CMK (cell line): ENCODE results near the gene DTX4.
A peak's percentile ranks its signal among the peaks of the same experiment; 100 is the strongest.
"Not testable (repeated sequence)": the region's sequence is repeated elsewhere in the genome, so short reads cannot be mapped to it uniquely, and the experiment has no call there.

ENCODE experiments used
- DNase-seq: peaks from one replicate; pipeline ENCODE4 v3.0.0-alpha.2; 2010; ENCODE audit warnings: low read depth

The DTX4 gene

GRCh38 chr11:59171508-59172322 lies at the start of gene DTX4:
Gene DTX4 (plus strand): TSS chr11:59172132. CDS start chr11:59172596, 464 bp downstream.
- DNase-seq: peak; percentile 63

GRCh38 chr11:59135648-59136461 lies 36.1 kb upstream of the DTX4 start:
- peak; percentile 56 for DNase-seq

- not testable (repeated sequence) for DNase-seq
Observed at GRCh38 chr11:59136551-59136950, 35.4 kb upstream of the DTX4 start.

- DNase-seq: no peak
Observed at GRCh38 chr11:59137190-59137589, 34.7 kb upstream of the DTX4 start.

- DNase-seq: no peak
Observed at GRCh38 chr11:59138643-59139042, 33.3 kb upstream of the DTX4 start.

- no peak for DNase-seq
Observed at GRCh38 chr11:59141191-59141590, 30.7 kb upstream of the DTX4 start.

- DNase-seq: no peak
Observed at GRCh38 chr11:59141673-59142460, 30.1 kb upstream of the DTX4 start.

- DNase-seq: peak; percentile 58
Observed at GRCh38 chr11:59142530-59143507, 29.1 kb upstream of the DTX4 start, which contains the start of gene FAM111A. Gene FAM111A (plus strand): TSS chr11:59142856. CDS start chr11:59148873, 6,017 bp downstream.

- DNase-seq: no peak
Observed at GRCh38 chr11:59144096-59144495, 27.8 kb upstream of the DTX4 start.

GRCh38 chr11:59144579-59145345 lies 27.2 kb upstream of the DTX4 start:
- DNase-seq: peak; percentile 20

GRCh38 chr11:59145534-59145933 lies 26.4 kb upstream of the DTX4 start:
- DNase-seq: no peak

- DNase-seq: no peak
Observed at GRCh38 chr11:59151761-59152160, 20.2 kb upstream of the DTX4 start.

GRCh38 chr11:59152312-59152951 lies 19.5 kb upstream of the DTX4 start:
- DNase-seq: no peak

- DNase-seq: no peak
Observed at GRCh38 chr11:59154610-59155009, 17.3 kb upstream of the DTX4 start.

- no peak for DNase-seq
Observed at GRCh38 chr11:59157433-59157832, 14.5 kb upstream of the DTX4 start.

- DNase-seq: peak; percentile 26
Observed at GRCh38 chr11:59158206-59159068, 13.5 kb upstream of the DTX4 start.

GRCh38 chr11:59164028-59164427 lies 7.9 kb upstream of the DTX4 start:
- no peak for DNase-seq

- no peak for DNase-seq
Observed at GRCh38 chr11:59172345-59173079, 580 bp downstream of the DTX4 start.
